Smooth muscle cell (in vitro differentiated cells): ENCODE results near the gene SHANK2. TPM values are rescaled to one million over a fixed set of nuclear protein-coding genes. Genes with fewer than 3 reads are reported as not detected.

Experiments used
- DNase-seq: peaks from one replicate; lab custom pipeline; 2025; ENCODE audit not compliant: unreplicated experiment; lab: John Stamatoyannopoulos, UW
- H2AFZ ChIP-seq: fragments of 200-600 bp; sonication (generic); 2 replicates; pipeline ENCODE4 v1.6.0; 2016; ENCODE audit warnings: antibody characterized with exemption, low read depth, mild to moderate bottlenecking
- H3F3A ChIP-seq: fragments of 200-600 bp; sonication (generic); 2 replicates; pipeline ENCODE4 v1.6.0; 2017; ENCODE audit warnings: antibody characterized with exemption, low read depth
- H3K27ac ChIP-seq: fragments of 200-600 bp; sonication (generic); 2 replicates; pipeline ENCODE4 v1.5.1; 2016; ENCODE audit warnings: low read depth, mild to moderate bottlenecking
- H3K27me3 ChIP-seq: fragments of 200-600 bp; sonication (generic); 2 replicates; pipeline ENCODE4 v1.6.1; 2016; ENCODE audit warnings: low read depth, mild to moderate bottlenecking
- H3K36me3 ChIP-seq: fragments of 200-600 bp; sonication (generic); 2 replicates; pipeline ENCODE4 v1.5.1; 2016; ENCODE audit warnings: low read depth
- H3K4me1 ChIP-seq: fragments of 200-600 bp; sonication (generic); 2 replicates; pipeline ENCODE4 v1.5.1; 2016; ENCODE audit warnings: low read depth
- H3K4me2 ChIP-seq: fragments of 200-600 bp; sonication (generic); 2 replicates; pipeline ENCODE4 v1.6.0; 2016; ENCODE audit warnings: mild to moderate bottlenecking
- H3K4me3 ChIP-seq: fragments of 200-600 bp; sonication (generic); 2 replicates; pipeline ENCODE4 v1.5.1; 2016; ENCODE audit warnings: mild to moderate bottlenecking
- H3K79me2 ChIP-seq: fragments of 200-600 bp; sonication (generic); 2 replicates; pipeline ENCODE4 v1.6.0; 2016; ENCODE audit warnings: low read depth, mild to moderate bottlenecking
- H3K9ac ChIP-seq: fragments of 200-600 bp; sonication (generic); 2 replicates; pipeline ENCODE4 v1.6.0; 2016; ENCODE audit warnings: low read depth
- H3K9me3 ChIP-seq: fragments of 200-600 bp; sonication (generic); replicated peaks from 2 replicates; pipeline ENCODE4 v1.5.1; 2016; ENCODE audit warnings: low read depth
- H4K20me1 ChIP-seq: fragments of 200-600 bp; sonication (generic); 2 replicates; pipeline ENCODE4 v1.6.0; 2016; ENCODE audit warnings: low read depth
- CTCF ChIP-seq: fragments of 200-600 bp; sonication (generic); IDR thresholded peaks from 2 replicates; pipeline ENCODE4 v1.5.1; 2017; ENCODE audit warnings: borderline replicate concordance, mild to moderate bottlenecking, antibody characterized with exemption; ENCODE audit not compliant: insufficient read depth, poor library complexity, severe bottlenecking
- WGBS: methylation state at CpG from one replicate; pipeline ENCODE4 v1.1.7; 2016; ENCODE audit warnings: low lambda C conversion rate; 5-methylcytosine and 5-hydroxymethylcytosine counted together
- polyA plus RNA-seq: library from polyadenylated mRNA; unstranded; fragments of >200 nt; fragmentation: Nextera tagmentation; extraction: Ambion mirVana; gene quantifications from 2 replicates; pipeline ENCODE4 v1.2.1, GENCODE V29; 2016
- total RNA-seq: library from RNA; depleted of rRNA; stranded (reverse); fragments of >200 nt; gene quantifications from 2 replicates; pipeline ENCODE4 v1.2.3, GENCODE V29; 2014

Gene SHANK2
- total and polyA plus RNA-seq, 2 experiments from 2014 or later, result 1.5 to 9.9 TPM

GRCh38 chr11:71245601-71246391, 6.6 kb downstream of the SHANK2 start:
- no peak overlapping the region for H3K27ac ChIP-seq
- H3K27me3 ChIP-seq, result peaks cover 28% of the 10 kb centered on the region
- H3K36me3 ChIP-seq, result no peaks in the 10 kb centered on the region
- H3K9me3 ChIP-seq, result no peaks in the 10 kb centered on the region
- TF ChIP-seq CTCF, result no peak
- WGBS, result 57% methylated on average over 19 of the region's 19 CpGs
- DNase-seq, result no peak
- H3K4me1 ChIP-seq, result peaks cover 19% of the 10 kb centered on the region
- H3F3A ChIP-seq, result no peaks in the 10 kb centered on the region
- no peak overlapping the region for H3K4me3 ChIP-seq
- H2AFZ ChIP-seq, result no peak overlapping the region
- H3K9ac ChIP-seq, result no peak overlapping the region
- no peaks in the 10 kb centered on the region for H3K79me2 ChIP-seq
- no peaks in the 10 kb centered on the region for H4K20me1 ChIP-seq
- H3K4me2 ChIP-seq, result no peak overlapping the region

GRCh38 chr11:71244116-71244810, 8.1 kb downstream of the SHANK2 start:
- H3K9ac ChIP-seq, result no peak overlapping the region
- H3K27ac ChIP-seq, result no peak overlapping the region
- no peak overlapping the region for H2AFZ ChIP-seq
- no peaks in the 10 kb centered on the region for H3K36me3 ChIP-seq
- H3K4me3 ChIP-seq, result no peak overlapping the region
- no peaks in the 10 kb centered on the region for H3K9me3 ChIP-seq
- WGBS, result 79% methylated on average over 12 of the region's 12 CpGs
- no peaks in the 10 kb centered on the region for H4K20me1 ChIP-seq
- H3F3A ChIP-seq, result no peaks in the 10 kb centered on the region
- no peaks in the 10 kb centered on the region for H3K79me2 ChIP-seq
- no peak overlapping the region for H3K4me2 ChIP-seq
- peaks cover 13% of the 10 kb centered on the region for H3K27me3 ChIP-seq
- no peak for DNase-seq
- peaks cover 22% of the 10 kb centered on the region for H3K4me1 ChIP-seq
- no peak for TF ChIP-seq CTCF

GRCh38 chr11:71242391-71242790, 10.0 kb downstream of the SHANK2 start:
- 86% methylated on average over 6 of the region's 6 CpGs for WGBS
- no peak overlapping the region for H3K4me3 ChIP-seq
- H3K36me3 ChIP-seq, result no peaks in the 10 kb centered on the region
- H3K27ac ChIP-seq, result no peak overlapping the region
- no peak for DNase-seq
- no peak for TF ChIP-seq CTCF
- no peak overlapping the region for H3K4me2 ChIP-seq
- H4K20me1 ChIP-seq, result no peaks in the 10 kb centered on the region
- H3K4me1 ChIP-seq, result peaks cover 18% of the 10 kb centered on the region
- no peak overlapping the region for H3K9ac ChIP-seq
- H3F3A ChIP-seq, result no peaks in the 10 kb centered on the region
- H3K27me3 ChIP-seq, result no peaks in the 10 kb centered on the region
- no peak overlapping the region for H2AFZ ChIP-seq
- no peaks in the 10 kb centered on the region for H3K9me3 ChIP-seq
- H3K79me2 ChIP-seq, result no peaks in the 10 kb centered on the region
